GM12878 (cell line): ENCODE results near the gene NOL12. TPM values are rescaled to one million over a fixed set of nuclear protein-coding genes. Genes with fewer than 3 reads are reported as not detected.
A peak's percentile ranks its signal among the peaks of the same experiment; 100 is the strongest.

Experiments used
- ATAC-seq: fragments of 200-7000 bp; cut with Tn5 transposase; 3 replicates; pipeline ENCODE4 v1.9.1; 2020; ENCODE audit warnings: mild to moderate bottlenecking, moderate library complexity
- BruUV-seq: library from RNA; stranded (reverse); fragments of 400-500 nt; replicated peaks from 2 replicates; lab custom pipeline; 2021; lab: Mats Ljungman, UMichigan
- CTCF ChIA-PET: fragments of 300-600 bp; sonication (Branson Sonifier 250); formaldehyde crosslinking; extraction: SDS; loops from one replicate; lab custom pipeline; 2021; ENCODE audit warnings: inconsistent platforms; lab: Yijun Ruan, JAX
- POLR2A ChIA-PET: fragments of 350-600 bp; formaldehyde crosslinking; extraction: SDS; loops from one replicate; lab custom pipeline; 2021; ENCODE audit warnings: inconsistent platforms; lab: Charles Lee
- RAD21 ChIA-PET: fragments of 300-600 bp; sonication (Branson Sonifier 250); formaldehyde crosslinking; loops from one replicate; lab custom pipeline; 2023; ENCODE audit warnings: antibody characterized with exemption; ENCODE audit not compliant: unreplicated experiment; lab: Charles Lee
- SMC1A ChIA-PET: fragments of 300-600 bp; sonication (Branson Sonifier 250); formaldehyde crosslinking; loops from one replicate; lab custom pipeline; 2023; ENCODE audit not compliant: unreplicated experiment, uncharacterized antibody; lab: Charles Lee
- DNase-seq: peaks from one replicate; pipeline ENCODE4 v3.0.0-alpha.2; 2011; ENCODE audit warnings: low read depth, low spot score
- FAIRE-seq: peaks from 3 replicates; lab custom pipeline; 2011; peaks lifted over from hg19 to GRCh38; lab: Jason Lieb, UNC
- H2AFZ ChIP-seq: 2 replicates; pipeline ENCODE4 v1.6.0; 2011; ENCODE audit warnings: low read depth, low read length, control low read depth; ENCODE audit not compliant: control insufficient read depth
- H3K27ac ChIP-seq: 2 replicates; pipeline ENCODE4 v1.5.1; 2011; ENCODE audit warnings: control low read depth; ENCODE audit not compliant: control insufficient read depth, insufficient read depth
- H3K27me3 ChIP-seq, 2 experiments: replicated peaks in 1 of 2; 2 replicates each; pipeline versions ENCODE4 v1.6.0 to v1.6.1; 2011; ENCODE audit warnings: low read length in 1 of 2; ENCODE audit not compliant: control insufficient read depth in 2 of 2, insufficient read depth in 2 of 2
- H3K36me3 ChIP-seq, 2 experiments: 2 replicates each; pipeline ENCODE4 v1.5.1; 2011; ENCODE audit warnings: low read length in 1 of 2; ENCODE audit not compliant: control insufficient read depth in 2 of 2, insufficient read depth in 2 of 2
- H3K4me1 ChIP-seq: 2 replicates; pipeline ENCODE4 v1.6.1; 2011; ENCODE audit warnings: mild to moderate bottlenecking, low read length, moderate library complexity, mixed read lengths; ENCODE audit not compliant: control insufficient read depth, insufficient read depth
- H3K4me2 ChIP-seq: 2 replicates; pipeline ENCODE4 v1.6.0; 2011; ENCODE audit warnings: control low read depth; ENCODE audit not compliant: control insufficient read depth, insufficient read depth
- H3K4me3 ChIP-seq: fragments of 200-600 bp; sonication (generic); 2 replicates; pipeline ENCODE4 v1.5.1; 2016
- H3K79me2 ChIP-seq: 2 replicates; pipeline ENCODE4 v1.6.0; 2011; ENCODE audit warnings: low read length; ENCODE audit not compliant: control insufficient read depth, insufficient read depth
- H3K9ac ChIP-seq: 2 replicates; pipeline ENCODE4 v1.8.0; 2011; ENCODE audit warnings: low read length, control low read depth, mixed read lengths; ENCODE audit not compliant: control insufficient read depth, insufficient read depth
- H3K9me3 ChIP-seq: replicated peaks from 3 replicates; pipeline ENCODE4 v1.5.1; 2011; ENCODE audit warnings: mild to moderate bottlenecking, low read length; ENCODE audit not compliant: control insufficient read depth, insufficient read depth
- H4K20me1 ChIP-seq: 2 replicates; pipeline ENCODE4 v1.6.0; 2011; ENCODE audit not compliant: control insufficient read depth, insufficient read depth
- E4F1 ChIP-seq: fragments of 450-650 bp; IDR thresholded peaks from 2 replicates; pipeline ENCODE4 v1.6.1; 2018; ENCODE audit warnings: borderline replicate concordance, mild to moderate bottlenecking; ENCODE audit not compliant: partially characterized antibody
- ETV6 ChIP-seq, 2 experiments: fragments of 450-650 bp in 1 of 2; IDR thresholded peaks in 1 of 2; conservative IDR thresholded peaks in 1 of 2; 2 replicates each; pipeline ENCODE4 v1.6.1; 2014; ENCODE audit warnings: antibody characterized with exemption in 1 of 2, borderline replicate concordance in 1 of 2, low read depth in 1 of 2, mild to moderate bottlenecking in 1 of 2, moderate library complexity in 1 of 2
- GATAD2B ChIP-seq: fragments of 450-650 bp; conservative IDR thresholded peaks from 2 replicates; pipeline ENCODE4 v1.6.1; 2017; ENCODE audit warnings: low read depth, mild to moderate bottlenecking, moderate library complexity
- NRF1 ChIP-seq: conservative IDR thresholded peaks from 2 replicates; pipeline ENCODE4 v1.6.1; 2011; ENCODE audit warnings: mild to moderate bottlenecking, low read depth, low read length, improper control_type of control experiment
- PAX5 ChIP-seq: IDR thresholded peaks from 2 replicates; pipeline ENCODE4 v1.6.1; 2011; ENCODE audit warnings: low read depth, low read length, borderline replicate concordance
- STAT1 ChIP-seq: fragments of 450-650 bp; conservative IDR thresholded peaks from 2 replicates; pipeline ENCODE4 v1.6.1; 2014; ENCODE audit warnings: antibody characterized with exemption, mild to moderate bottlenecking
- USF1 ChIP-seq: IDR thresholded peaks from 2 replicates; pipeline ENCODE4 v1.6.1; 2011; ENCODE audit warnings: borderline replicate concordance, low read depth, mild to moderate bottlenecking, moderate library complexity, mixed read lengths, low read length; ENCODE audit not compliant: insufficient read depth; ENCODE audit errors: extremely low read length
- WRNIP1 ChIP-seq: IDR thresholded peaks from 2 replicates; pipeline ENCODE4 v1.6.1; 2011; ENCODE audit warnings: low read depth, low read length, improper control_type of control experiment, borderline replicate concordance
- WGBS: methylation state at CpG from one replicate; pipeline ENCODE4 v1.1.6; 2016; ENCODE audit warnings: low lambda C conversion rate; ENCODE audit not compliant: insufficient replicate concordance, insufficient coverage; ENCODE audit errors: missing lambda C conversion rate; 5-methylcytosine and 5-hydroxymethylcytosine counted together
- in situ Hi-C: fragments of 300-500 bp; cut with MboI; formaldehyde crosslinking; loops from 9 replicates; pipeline ENCODE4 v1.14.3; 2018; ENCODE audit warnings: mixed read lengths
- intact Hi-C: fragments of 100-400 bp; cut with micrococcal nuclease; formaldehyde crosslinking; loops from one replicate; pipeline ENCODE4 v1.14.2; 2022; ENCODE audit not compliant: unreplicated experiment
- polyA plus RNA-seq, 11 experiments: library from polyadenylated mRNA; depleted of rRNA in 4 of 11; unstranded in 6 of 11; stranded (reverse) in 5 of 11; fragments of >200 nt; fragmentation: Nextera tagmentation in 4 of 11; fragmentation: Illumina TruSeq in 1 of 11; extraction: Ambion mirVana in 4 of 11; extraction: Trizol in 1 of 11; gene quantifications; 1 replicate in 1 of 11; 2 replicates in 10 of 11; pipeline versions ENCODE4 v1.2.1 to v1.2.3, GENCODE V29; 2011 to 2016; ENCODE audit warnings: inconsistent platforms in 2 of 11, missing spikeins in 2 of 11, low read depth in 1 of 11
- total RNA-seq, 4 experiments: library from RNA; depleted of rRNA in 3 of 4; stranded (reverse); fragments of >200 nt in 3 of 4; fragmentation: Illumina TruSeq in 1 of 4; extraction: Trizol in 1 of 4; gene quantifications; 2 replicates each; pipeline versions ENCODE4 v1.2.1 to v1.2.3, GENCODE V29; 2013 to 2021

NOL12 gene
- total and polyA plus RNA-seq, 10 of the 15 experiments (the other 5 are each of a cell fraction or from before 2014, with no cell fraction given) = 3.3 to 69.4 (median 41.1) TPM

- TF ChIP-seq STAT1 = peak; percentile 72; the same call in 1 of the 2 replicates
- TF ChIP-seq USF1 = peak; percentile 22
- TF ChIP-seq, all 136 proteins: peak for 46
These were observed 27.7 kb upstream of the NOL12 start, which contains the start of gene PDXP (continued) for GRCh38 chr22:37658133-37659065.

GRCh38 chr22:37659066-37659896 is 26.9 kb upstream of the NOL12 start:
- peaks cover 49% of the 10 kb centered on the region for H3K79me2 ChIP-seq
- FAIRE-seq = no peak

More at GRCh38 chr22:37659066-37659896, 26.9 kb upstream of the NOL12 start:
- no peaks in the 10 kb centered on the region for H4K20me1 ChIP-seq
- DNase-seq (no peak), ATAC-seq (no peak)
- no peaks in the 10 kb centered on the region; a peak in 1 of 4 replicates for H3K36me3 ChIP-seq
- no peaks in the 10 kb centered on the region for H3K27me3 ChIP-seq
- peak overlapping the region; percentile 64 for H3K27ac ChIP-seq
- under 1% methylated on average over 68 of the region's 68 CpGs for WGBS
- CTCF ChIA-PET = interaction anchor here (0.7 to 11.7 kb wide), 11 partner anchors 9 to 1488 kb away, joined by 3 to 414 read pairs (median 8); partner anchors contain the start of genes GGA1, LGALS1, NOL12 and SH3BP1
- peaks cover 12% of the 10 kb centered on the region for H3K4me1 ChIP-seq
- H3K9ac ChIP-seq = peak overlapping the region; percentile 70
- in situ Hi-C loops (no loop called here), intact Hi-C loops (no loop called here)
- BruUV-seq = no TSS peak
- no peaks in the 10 kb centered on the region for H3K9me3 ChIP-seq
- peak overlapping the region; percentile 37; the same call in 1 of the 2 replicates for H2AFZ ChIP-seq
- TF ChIP-seq GATAD2B (0 out of 2 replicates have a peak, but pooled peaks have one; percentile 15), E4F1 (no peak), NRF1 (0 out of 2 replicates have a peak, but pooled peaks have one; percentile 24), ETV6 (conservative IDR thresholded peaks at IDR 0.05 in 1 of 2, IDR thresholded peaks at IDR 0.05 in 1 of 2; ENCODE audit: borderline replicate concordance in 1 of 2, low read depth in 1 of 2) (no peak), PAX5 (peak; percentile 97), WRNIP1 (peak; percentile 24; the same call in 1 of the 2 replicates)
- peak overlapping the region; percentile 96 for H3K4me2 ChIP-seq
- RAD21 ChIA-PET = interaction anchor here (0.8 to 9.1 kb wide), 11 partner anchors 17 to 203 kb away, joined by 3 to 173 read pairs (median 31); partner anchors contain the start of genes GGA1, LGALS1, NOL12 and SH3BP1
- peak overlapping the region; percentile 82 for H3K4me3 ChIP-seq
- POLR2A ChIA-PET = interaction anchor here (0.5 to 9.6 kb wide), 11 partner anchors 12 to 149 kb away, joined by 3 to 209 read pairs (median 10); partner anchors contain the start of genes GGA1, LGALS1 and NOL12
- SMC1A ChIA-PET = interaction anchor here (1.4 to 7.9 kb wide), 11 partner anchors 12 to 204 kb away, joined by 4 to 157 read pairs (median 23); partner anchors contain the start of genes GGA1, LGALS1, NOL12 and SH3BP1
